ENCODE results near the gene SEZ6. TPM values are rescaled to one million over a fixed set of nuclear protein-coding genes. Genes with fewer than 3 reads are reported as not detected.

SEZ6 gene
- total RNA-seq, 1 donor from 2014 or later = not detected

GRCh38 chr17:29032857-29033197, 27.0 kb upstream of the SEZ6 start:
- DNase-seq (ENCODE audit: low spot score in 2 of 2, unreplicated experiment in 2 of 2) = no peak
- Mint-ChIP-seq H3K9me3 (peaks cover 18% of the 10 kb centered on the region), H3K27ac (no peak overlapping the region), H3K27me3 (ENCODE audit: low read depth) (peaks cover 67% of the 10 kb centered on the region), H3K36me3 (peaks cover 2% of the 10 kb centered on the region), H3K4me1 (peaks cover 2% of the 10 kb centered on the region), H3K4me3 (no peak overlapping the region)
- TF ChIP-seq CTCF (IDR thresholded peaks at IDR 0.05; ENCODE audit: unreplicated experiment) = no peak

- no peak overlapping the region for H3K27ac Mint-ChIP-seq
- H3K36me3 Mint-ChIP-seq = peaks cover 2% of the 10 kb centered on the region
- H3K4me1 Mint-ChIP-seq = peaks cover 3% of the 10 kb centered on the region
- no peak overlapping the region for H3K4me3 Mint-ChIP-seq
- TF ChIP-seq CTCF (IDR thresholded peaks at IDR 0.05; ENCODE audit: unreplicated experiment) = no peak
- DNase-seq (ENCODE audit: low spot score in 2 of 2, unreplicated experiment in 2 of 2) = no peak
- peaks cover 73% of the 10 kb centered on the region for H3K27me3 Mint-ChIP-seq (ENCODE audit: low read depth)
- peaks cover 18% of the 10 kb centered on the region for H3K9me3 Mint-ChIP-seq
These were observed 26.4 kb upstream of the SEZ6 start for GRCh38 chr17:29032013-29032856.

- no peak for TF ChIP-seq CTCF (IDR thresholded peaks at IDR 0.05; ENCODE audit: unreplicated experiment)
- Mint-ChIP-seq H3K9me3 (peaks cover 18% of the 10 kb centered on the region), H3K36me3 (peaks cover 2% of the 10 kb centered on the region), H3K4me3 (no peak overlapping the region), H3K4me1 (peaks cover 3% of the 10 kb centered on the region), H3K27me3 (ENCODE audit: low read depth) (peaks cover 81% of the 10 kb centered on the region), H3K27ac (no peak overlapping the region)
- DNase-seq (ENCODE audit: low spot score in 2 of 2, unreplicated experiment in 2 of 2) = no peak
These were observed 25.7 kb upstream of the SEZ6 start for GRCh38 chr17:29031488-29031887.

GRCh38 chr17:29024316-29024952, 18.6 kb upstream of the SEZ6 start:
- Mint-ChIP-seq H3K36me3 (no peaks in the 10 kb centered on the region), H3K27me3 (ENCODE audit: low read depth) (peaks cover 94% of the 10 kb centered on the region), H3K4me1 (peaks cover 6% of the 10 kb centered on the region), H3K4me3 (no peak overlapping the region), H3K9me3 (no peaks in the 10 kb centered on the region), H3K27ac (no peak overlapping the region)
- no peak for TF ChIP-seq CTCF (IDR thresholded peaks at IDR 0.05; ENCODE audit: unreplicated experiment)
- no peak for DNase-seq (ENCODE audit: low spot score in 2 of 2, unreplicated experiment in 2 of 2)

GRCh38 chr17:29022074-29022473, 16.2 kb upstream of the SEZ6 start:
- peaks cover 5% of the 10 kb centered on the region for H3K4me1 Mint-ChIP-seq
- TF ChIP-seq CTCF (IDR thresholded peaks at IDR 0.05; ENCODE audit: unreplicated experiment) = no peak

More at GRCh38 chr17:29022074-29022473, 16.2 kb upstream of the SEZ6 start:
- no peak for DNase-seq (ENCODE audit: low spot score in 2 of 2, unreplicated experiment in 2 of 2)
- no peak overlapping the region for H3K27ac Mint-ChIP-seq
- H3K36me3 Mint-ChIP-seq = no peaks in the 10 kb centered on the region
- no peak overlapping the region for H3K4me3 Mint-ChIP-seq
- peaks cover 94% of the 10 kb centered on the region for H3K27me3 Mint-ChIP-seq (ENCODE audit: low read depth)
- no peaks in the 10 kb centered on the region for H3K9me3 Mint-ChIP-seq
